GM19025 (cell line): ENCODE data around the gene BAIAP3.

Experiments used
- ATAC-seq: cut with Tn5 transposase; IDR thresholded peaks from one replicate; pipeline ENCODE4 v1.9.1; 2021; ENCODE audit warnings: mild to moderate bottlenecking, low read depth, moderate library complexity; ENCODE audit not compliant: unreplicated experiment

Gene BAIAP3

GRCh38 chr16:1381612-1382406, 48.4 kb downstream of the BAIAP3 start:
- ATAC-seq: no peak

- ATAC-seq: no peak
Observed at GRCh38 chr16:1383556-1383955, 50.1 kb downstream of the BAIAP3 start.

DNA sequence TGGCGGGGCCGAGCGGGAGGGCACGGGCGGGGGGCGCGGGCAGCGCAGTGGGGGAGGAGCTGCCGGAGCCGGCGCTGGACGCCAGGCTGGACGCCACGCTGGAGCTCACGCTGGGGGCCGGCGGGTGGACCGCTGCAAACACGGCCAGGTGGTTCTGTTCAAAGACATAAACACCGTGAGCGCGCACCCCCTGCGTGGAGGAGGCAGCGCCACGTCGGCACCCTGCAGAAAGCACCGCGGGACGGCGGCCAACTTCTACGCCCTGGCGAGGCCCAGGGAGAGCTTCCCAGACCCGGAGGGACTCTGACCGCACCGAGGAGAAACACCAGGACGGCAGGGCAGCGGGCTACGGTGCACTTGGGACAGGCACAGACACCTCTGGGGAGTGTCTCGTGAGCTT, 51.8 kb downstream of the BAIAP3 start:
- no peak for ATAC-seq

- ATAC-seq: no peak
Observed at GRCh38 chr16:1387331-1387730, 53.9 kb downstream of the BAIAP3 start.

DNA sequence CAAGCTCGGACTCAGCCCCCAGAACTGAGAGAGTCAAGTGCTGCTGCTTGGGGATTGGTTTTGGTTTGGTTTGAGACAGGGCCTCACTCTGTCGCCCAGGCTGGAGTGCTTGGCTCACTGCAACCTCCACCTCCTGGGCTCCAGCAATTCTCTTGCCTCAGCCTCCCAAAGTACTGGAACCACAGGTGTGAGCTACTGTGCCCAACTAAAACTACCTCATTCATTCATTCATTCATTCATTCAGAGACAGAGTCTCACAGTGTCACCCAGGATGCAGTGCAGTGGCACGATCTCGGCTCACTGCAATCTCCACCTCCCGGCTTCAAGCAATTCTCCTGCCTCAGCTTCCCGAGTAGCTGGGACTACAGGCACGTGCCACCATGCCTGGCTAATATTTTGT, 56.3 kb downstream of the BAIAP3 start:
- no peak for ATAC-seq

DNA sequence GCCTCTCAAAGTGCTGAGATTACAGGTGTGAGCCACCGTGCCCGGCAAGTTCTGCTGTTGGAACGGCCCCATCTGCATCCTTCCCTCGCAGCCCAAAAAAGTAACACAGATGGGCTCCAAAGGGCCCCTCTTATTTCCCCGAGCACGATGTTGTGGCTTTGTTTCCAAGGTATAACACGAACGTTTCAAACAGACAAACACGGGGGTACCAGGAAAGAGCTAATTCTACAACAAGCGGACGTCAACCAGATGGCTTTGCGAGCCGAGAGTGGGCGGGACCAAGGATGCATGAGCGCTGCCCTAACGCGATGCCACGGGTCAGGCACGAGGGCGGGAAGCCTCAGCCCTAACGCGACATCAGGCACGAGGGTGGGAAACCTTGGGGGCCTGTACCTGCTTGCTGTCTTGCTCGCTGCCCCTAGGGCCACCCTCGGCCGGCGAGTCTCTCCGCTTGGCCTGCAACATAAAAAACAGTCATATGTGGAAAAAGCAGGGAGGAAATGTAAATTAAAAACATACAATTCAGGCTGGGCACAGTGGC, 56.9 kb downstream of the BAIAP3 start:
- no peak for ATAC-seq

- ATAC-seq: no peak
Observed at GRCh38 chr16:1392826-1393225, 59.4 kb downstream of the BAIAP3 start.

GRCh38 chr16:1393613-1394176, 60.2 kb downstream of the BAIAP3 start:
- ATAC-seq: no peak

GRCh38 chr16:1394367-1394951, 61.0 kb downstream of the BAIAP3 start:
- ATAC-seq: no peak

GRCh38 chr16:1395444-1396031, 62.1 kb downstream of the BAIAP3 start:
- no peak for ATAC-seq

DNA sequence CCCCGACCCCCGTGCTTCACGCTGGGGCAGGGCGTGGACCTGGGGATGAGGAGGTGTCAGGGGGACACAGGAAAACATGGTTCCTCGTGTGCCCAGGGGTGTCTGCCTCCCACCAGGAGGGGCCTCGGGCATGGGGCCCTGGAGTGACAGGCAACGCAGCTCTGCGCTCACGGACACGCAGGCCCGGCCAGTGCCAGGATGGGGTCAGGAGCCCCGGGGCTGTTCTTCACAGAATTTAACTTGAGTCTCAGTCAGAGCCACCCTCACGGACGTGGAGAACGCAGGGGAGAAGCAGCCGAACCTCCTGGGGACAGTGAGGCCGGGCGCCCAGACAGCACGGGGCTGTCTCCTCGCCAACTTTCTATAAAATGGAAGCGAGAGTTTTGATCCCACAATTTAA, 64.3 kb downstream of the BAIAP3 start:
- ATAC-seq: no peak

- no peak for ATAC-seq
Observed at GRCh38 chr16:1398351-1398750, 64.9 kb downstream of the BAIAP3 start.
